HG03175 (cell line): Measurements from ENCODE around the gene DISP3.

Experiments used
- ATAC-seq: cut with Tn5 transposase; IDR thresholded peaks from one replicate; pipeline ENCODE4 v1.9.1; 2021; ENCODE audit warnings: mild to moderate bottlenecking, moderate library complexity; ENCODE audit not compliant: unreplicated experiment

The DISP3 gene, protein sequence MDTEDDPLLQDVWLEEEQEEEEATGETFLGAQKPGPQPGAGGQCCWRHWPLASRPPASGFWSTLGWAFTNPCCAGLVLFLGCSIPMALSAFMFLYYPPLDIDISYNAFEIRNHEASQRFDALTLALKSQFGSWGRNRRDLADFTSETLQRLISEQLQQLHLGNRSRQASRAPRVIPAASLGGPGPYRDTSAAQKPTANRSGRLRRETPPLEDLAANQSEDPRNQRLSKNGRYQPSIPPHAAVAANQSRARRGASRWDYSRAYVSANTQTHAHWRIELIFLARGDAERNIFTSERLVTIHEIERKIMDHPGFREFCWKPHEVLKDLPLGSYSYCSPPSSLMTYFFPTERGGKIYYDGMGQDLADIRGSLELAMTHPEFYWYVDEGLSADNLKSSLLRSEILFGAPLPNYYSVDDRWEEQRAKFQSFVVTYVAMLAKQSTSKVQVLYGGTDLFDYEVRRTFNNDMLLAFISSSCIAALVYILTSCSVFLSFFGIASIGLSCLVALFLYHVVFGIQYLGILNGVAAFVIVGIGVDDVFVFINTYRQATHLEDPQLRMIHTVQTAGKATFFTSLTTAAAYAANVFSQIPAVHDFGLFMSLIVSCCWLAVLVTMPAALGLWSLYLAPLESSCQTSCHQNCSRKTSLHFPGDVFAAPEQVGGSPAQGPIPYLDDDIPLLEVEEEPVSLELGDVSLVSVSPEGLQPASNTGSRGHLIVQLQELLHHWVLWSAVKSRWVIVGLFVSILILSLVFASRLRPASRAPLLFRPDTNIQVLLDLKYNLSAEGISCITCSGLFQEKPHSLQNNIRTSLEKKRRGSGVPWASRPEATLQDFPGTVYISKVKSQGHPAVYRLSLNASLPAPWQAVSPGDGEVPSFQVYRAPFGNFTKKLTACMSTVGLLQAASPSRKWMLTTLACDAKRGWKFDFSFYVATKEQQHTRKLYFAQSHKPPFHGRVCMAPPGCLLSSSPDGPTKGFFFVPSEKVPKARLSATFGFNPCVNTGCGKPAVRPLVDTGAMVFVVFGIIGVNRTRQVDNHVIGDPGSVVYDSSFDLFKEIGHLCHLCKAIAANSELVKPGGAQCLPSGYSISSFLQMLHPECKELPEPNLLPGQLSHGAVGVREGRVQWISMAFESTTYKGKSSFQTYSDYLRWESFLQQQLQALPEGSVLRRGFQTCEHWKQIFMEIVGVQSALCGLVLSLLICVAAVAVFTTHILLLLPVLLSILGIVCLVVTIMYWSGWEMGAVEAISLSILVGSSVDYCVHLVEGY (N-terminal part only)

DNA sequence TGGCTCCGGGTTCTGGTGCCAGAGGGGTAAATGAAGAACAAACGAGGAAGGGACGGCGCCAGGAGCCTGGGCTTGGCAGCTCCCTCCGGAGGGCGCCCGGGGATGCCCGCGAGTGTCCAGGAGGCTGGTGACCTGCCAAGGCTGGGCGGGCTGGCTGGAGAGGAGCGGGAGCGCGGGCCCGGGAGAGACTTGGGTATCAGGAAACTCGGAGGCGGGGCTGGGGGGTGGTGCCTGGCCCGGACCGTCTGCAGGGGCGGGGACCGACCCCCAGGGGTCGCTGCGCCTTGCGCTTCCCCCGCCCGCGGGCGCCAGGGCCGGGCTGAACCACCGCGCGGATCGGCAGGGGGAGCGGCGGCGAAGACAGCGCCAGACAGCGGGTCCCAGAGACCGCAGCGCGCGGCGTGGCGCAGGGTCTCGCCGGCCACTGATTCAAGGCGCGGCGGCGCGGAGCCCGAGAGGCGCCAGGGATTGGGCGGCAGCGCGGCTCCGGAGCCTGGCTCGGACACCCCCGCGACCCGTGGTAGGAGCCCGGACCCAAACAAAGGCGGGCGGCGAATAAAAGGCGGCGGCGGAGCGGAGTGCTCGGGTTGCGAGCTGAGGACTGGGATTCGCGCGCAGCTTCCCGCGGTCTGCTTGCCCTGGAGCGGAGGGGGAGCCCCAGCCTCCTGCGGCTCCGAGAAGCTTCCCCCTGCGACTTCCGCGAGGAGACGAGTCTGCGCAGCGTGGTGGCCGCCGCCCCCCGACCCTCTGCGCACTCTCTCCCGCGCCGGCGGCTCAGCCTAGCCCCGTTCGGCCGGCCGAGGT lies at the start of gene DISP3:
TSS of gene DISP3 (plus strand) at position 585 of the 804 bp plus-strand sequence. CDS start 21,838 bp downstream, outside the sequence.
- ATAC-seq = peak; percentile 75

DNA sequence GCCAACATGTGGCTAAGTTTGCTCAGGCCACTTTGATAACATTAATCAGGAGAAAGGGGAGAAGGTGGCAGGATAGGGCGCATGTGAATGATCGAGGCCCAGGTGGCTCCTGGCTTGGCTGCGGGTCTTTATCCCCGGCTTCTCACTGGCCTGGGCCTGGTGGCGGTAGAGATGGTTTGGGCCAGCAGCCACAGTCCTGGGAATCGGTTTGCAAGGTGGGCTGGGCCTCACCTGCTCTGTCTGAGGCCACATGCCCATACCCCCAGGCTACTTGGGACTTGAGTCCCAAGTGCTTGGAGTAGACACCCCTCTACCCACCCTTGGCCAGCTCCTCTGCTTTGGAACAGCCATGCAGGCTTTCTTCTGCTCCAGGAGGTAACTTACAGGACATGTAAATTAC lies 49.7 kb upstream of the DISP3 start:
- no peak for ATAC-seq

DNA sequence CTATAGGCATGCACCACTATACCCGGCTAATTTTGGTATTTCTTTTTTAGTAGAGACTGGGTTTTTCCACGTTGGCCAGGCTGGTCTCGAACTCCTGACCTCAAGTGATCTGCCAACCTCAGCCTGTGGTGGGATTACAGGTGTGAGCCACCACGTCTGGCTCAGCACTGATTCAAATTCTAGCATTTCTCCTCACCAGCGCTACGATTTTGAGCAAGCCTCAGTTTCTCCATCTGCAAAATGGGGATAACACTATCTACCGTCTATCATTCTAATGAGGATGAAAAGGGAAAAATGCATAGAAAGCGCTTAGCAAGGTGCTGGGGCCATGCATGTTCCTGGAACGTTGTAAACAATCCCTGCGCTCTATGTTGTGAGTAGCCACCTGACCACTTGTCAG lies 49.0 kb upstream of the DISP3 start:
- ATAC-seq = no peak

DNA sequence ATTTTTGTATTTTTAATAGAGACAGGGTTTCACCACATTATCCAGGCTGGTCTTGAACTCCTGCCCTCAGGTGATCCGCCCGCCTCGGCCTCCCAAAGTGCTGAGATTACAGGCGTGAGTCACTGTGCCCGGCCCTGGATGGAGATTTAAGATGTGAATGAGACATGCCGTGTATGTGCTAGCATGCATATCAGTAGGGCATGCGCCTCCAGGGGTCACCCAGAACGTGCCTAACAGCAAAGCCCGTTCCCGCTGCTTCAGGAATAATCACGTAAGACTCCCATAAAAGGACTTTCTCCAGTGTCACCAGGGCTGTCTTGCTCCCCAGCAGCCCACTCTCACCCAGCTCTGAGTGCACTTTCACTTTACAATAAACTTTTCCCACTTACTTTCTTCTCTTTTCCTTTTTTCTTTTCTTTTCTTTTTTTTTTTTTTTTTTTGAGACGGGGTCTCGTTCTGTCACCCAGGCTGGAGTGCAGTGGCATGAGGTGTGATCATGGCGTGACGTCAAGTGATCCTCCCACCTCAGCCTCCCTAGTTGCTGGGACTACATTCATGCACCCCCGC lies 46.9 kb upstream of the DISP3 start:
- ATAC-seq = no peak

DNA sequence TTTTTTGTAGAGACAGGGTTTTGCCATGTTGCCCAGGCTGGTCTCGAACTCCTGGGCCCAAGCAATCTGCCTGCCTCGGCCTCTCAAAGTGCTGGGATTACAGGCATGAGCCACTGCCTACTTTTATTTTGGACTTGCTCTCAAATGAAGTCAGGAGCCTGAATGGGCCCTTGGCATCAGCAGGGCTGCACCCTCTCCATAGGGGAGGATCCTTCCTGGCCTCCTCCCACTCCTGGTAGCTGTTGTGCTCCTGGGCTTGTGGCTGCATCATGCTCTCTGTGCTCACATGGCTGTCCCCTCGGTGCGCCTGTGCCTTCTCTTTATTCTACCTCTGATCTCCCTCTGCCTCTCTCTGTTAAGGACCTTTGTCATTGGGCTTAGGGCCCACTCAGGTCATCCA lies 46.4 kb upstream of the DISP3 start:
- ATAC-seq = no peak

DNA sequence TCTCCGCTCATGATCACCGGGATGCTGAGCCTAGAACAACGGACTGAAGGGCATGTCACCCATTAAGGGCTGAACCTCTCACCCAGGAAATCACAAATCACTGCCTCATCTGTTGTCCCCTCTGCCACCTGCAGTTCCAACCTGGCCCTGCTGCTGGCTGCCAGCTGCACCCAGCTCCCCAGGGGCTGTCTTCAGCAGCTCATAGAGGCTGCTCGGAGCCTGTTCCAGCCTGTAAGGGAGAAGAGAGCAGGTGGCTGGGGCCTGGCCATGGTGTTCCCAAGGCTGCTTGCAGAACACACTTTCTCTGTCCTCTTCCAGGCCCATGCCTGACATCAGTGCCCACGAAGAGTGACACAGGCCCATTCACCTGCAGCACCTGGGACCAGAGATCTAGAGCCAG lies 44.5 kb upstream of the DISP3 start:
- no peak for ATAC-seq

DNA sequence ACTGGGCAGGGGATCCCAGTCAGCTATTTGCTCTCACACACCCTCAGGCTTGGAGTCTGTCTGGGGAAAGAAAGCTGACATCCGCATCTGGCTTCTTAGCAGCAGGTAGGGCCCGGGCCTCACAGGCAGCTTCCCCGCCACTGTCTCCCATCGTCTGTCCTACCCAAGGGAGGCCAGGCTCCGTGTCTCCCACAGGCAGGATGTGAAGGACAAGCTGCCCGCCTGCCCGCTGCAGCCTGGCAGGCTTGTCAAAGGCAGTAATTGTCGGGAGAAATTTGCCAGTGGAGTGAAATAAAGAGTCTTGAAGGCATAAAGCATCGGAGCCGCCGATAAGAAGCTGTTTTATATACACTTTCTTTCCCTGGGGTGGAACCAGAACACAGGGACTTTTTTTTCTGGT lies 44.0 kb upstream of the DISP3 start:
- no peak for ATAC-seq

DNA sequence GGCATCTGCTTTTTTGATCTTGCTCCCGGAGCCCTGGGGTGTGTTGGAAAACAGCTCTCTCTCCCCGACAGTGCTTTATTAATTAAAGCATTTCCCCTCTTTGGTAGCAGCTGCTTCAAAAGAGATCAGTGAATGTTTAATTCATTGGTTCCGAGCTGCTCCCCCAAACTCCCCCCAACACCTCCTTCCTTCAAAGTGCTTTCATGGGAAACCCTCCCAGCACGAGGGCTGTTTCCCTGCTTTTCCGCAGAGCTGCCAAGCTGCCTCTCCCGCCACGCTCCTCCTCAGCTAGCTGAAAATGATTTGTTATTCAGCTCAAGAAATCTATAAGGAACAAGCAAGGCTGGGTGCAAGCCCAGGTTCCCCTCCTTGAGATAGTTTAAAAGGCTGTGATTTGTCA lies 40.0 kb upstream of the DISP3 start:
- ATAC-seq = no peak

DNA sequence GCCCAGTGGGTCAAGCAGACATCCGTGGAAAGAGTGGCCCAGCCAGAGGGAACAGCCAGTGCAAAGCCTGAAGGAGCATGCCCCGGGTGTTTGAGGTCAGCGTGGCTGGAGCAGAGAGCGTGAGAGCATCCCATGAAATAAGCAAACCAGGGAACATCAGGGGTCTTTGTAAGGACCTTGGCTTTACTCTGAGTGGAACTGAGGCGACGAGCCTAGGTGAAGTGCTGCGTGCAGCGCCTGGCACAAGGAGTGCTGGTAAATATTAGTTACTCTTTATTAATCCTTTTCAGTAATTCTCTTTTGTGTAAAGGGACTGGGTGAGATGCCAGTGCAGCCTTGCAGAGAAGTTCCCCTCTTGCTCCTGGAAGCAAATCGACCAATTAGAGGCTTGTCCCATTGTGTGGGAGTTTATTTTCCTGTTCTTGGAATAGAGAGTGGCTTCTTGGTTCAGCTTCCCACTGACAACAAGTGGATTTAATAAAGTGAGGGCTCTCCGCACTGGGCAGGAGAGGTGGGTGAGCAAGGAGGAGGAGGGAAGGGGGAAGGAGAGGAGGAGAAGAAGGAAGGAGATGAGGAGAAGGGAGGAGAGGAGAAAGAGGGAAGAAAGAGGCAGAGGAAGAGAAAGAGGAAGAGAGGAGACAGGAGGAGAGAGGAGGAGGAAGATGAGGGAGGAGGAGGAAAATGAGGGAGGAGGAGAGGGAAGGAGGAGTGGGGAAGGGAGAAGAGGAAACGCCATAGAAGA lies 37.6 kb upstream of the DISP3 start:
- no peak for ATAC-seq

DNA sequence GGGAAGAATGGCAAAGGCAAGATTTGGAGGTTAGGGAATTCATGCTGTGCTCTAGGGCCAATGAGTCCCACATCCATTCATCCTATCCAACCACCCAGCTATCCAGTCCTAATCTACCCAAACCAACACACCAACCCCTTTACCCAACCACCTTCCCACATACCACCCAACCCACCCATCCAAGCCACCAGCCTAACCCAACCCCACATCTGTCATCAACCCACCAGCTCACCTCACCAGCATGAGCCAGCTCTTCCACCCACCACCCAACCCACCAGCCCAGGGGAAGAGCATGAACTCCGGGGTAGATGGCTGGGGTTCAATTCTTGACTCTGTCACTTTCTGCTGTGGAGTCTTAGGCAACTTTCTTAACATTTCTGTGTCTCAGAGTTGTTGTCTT lies 35.9 kb upstream of the DISP3 start:
- no peak for ATAC-seq

DNA sequence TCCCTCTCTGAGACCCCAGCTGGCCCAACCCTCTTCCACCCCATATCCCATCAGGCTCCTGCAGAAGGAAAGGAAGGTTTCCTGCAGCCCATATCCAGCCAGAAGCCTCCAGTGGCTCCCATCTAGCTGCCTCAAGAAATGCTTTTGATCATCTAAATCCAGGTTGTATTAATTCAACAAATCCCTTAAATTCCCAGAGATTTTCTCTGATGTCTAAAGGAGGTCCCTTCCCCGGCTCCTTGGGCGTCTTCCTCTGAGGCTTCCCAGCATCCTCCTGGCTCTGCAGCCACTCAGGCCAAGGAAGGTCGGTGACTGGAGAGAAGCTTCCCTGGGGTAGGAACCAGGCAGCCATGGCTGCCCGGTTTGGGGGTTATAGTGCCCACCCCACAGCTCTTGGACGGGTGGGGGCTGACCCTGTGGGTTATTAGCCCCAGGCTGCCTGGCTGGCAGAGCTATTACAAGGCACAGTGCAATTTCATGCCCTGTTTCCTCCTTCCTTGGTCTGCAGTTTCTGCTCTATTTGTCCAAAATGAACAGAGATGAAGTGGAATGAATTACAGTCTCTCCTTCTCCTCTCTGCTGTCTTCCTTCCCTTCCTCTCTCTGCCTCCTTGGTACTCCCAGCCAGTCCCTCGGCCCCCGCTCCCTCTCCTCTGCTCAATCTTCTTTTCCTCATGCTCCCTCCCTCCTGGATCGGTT lies 34.8 kb upstream of the DISP3 start:
- no peak for ATAC-seq

DNA sequence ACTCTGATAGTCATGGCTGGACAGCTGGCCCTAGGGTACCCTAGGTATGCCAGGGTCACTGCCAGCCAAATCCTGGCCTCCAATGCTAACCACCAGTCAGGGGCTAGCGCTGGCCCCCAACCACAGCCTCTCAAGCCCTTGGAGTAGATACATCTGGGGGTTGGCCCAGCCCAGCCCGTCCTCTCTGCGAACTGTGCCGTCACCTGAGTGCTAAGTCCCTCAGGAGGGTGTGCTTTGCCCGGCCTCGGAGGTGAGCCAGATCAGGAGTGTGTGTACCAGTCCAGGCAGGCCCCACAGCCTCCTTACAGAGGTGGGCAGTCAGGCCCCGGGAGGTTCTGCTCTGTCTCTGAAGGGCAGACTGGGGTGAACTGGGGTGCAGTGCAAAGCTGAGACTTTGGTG lies 34.0 kb upstream of the DISP3 start:
- ATAC-seq = no peak

DNA sequence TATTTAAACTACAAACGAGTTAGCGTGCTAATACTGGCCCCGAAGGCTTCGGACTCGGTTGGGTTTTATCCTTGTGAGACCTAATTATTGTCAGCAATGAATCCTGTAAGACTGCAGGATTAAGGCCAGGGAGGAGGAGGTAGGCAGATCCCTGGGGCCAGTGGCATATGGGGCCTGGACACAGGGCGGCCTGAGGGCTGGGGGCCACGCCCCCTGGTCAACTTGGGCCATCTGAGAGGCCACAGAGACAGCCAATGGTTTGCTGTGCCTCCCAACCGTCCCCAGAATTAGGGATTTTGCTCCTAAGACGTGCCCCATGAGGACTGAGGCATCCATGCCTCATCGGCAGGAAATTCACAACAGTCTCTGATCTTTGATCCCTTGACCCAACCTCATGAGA lies 31.1 kb upstream of the DISP3 start:
- ATAC-seq = no peak

DNA sequence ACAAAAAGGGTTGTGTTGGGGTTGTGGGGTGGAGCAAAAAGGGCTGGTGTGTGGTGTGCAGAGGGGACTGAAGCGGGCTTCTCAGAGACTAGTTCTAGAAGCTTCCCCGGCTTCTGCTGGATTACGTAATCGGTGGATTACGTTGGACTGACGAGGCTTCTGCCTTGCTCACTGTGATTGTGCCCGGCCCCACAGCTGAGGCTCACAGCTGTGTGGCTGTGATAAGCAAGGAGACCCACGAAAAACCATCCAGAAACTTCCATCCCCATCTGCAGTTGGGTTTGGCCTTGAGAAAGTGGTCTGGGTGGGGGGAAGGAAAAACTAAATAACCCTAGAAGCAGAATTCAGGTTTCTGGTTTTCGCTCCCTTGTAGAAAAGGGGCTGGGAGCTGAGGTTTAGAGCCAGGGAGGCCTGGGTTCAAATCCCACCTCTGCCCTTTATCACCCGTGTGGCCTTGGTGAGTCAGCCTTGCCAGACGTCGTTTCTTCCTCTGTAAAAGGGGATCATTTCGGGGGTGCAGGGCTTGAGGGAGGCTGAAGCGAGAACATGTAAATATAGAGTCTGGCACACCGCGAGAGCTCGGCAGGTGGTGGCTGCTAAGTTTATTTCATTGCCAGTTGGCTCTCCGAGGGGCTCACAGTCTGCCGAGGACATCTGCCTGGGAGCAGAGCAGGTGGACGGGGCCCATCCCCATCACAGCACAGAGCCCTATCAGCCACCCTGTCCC lies 30.4 kb upstream of the DISP3 start:
- no peak for ATAC-seq

DNA sequence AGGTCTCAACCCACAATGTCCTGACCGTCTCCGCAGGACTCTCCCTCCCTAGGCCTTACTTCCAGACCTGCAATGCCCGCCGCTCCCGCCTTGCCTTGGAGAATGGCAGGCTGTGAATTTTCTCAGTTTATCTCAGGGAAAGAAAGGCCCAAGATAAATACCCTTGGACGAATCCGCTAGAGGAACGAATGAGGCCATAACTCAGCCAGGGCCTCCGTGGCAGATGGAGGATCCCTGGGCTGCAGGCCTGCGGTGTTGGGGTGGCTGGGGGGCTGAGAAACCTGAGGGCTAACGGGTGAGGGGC lies 29.9 kb upstream of the DISP3 start:
- no peak for ATAC-seq

DNA sequence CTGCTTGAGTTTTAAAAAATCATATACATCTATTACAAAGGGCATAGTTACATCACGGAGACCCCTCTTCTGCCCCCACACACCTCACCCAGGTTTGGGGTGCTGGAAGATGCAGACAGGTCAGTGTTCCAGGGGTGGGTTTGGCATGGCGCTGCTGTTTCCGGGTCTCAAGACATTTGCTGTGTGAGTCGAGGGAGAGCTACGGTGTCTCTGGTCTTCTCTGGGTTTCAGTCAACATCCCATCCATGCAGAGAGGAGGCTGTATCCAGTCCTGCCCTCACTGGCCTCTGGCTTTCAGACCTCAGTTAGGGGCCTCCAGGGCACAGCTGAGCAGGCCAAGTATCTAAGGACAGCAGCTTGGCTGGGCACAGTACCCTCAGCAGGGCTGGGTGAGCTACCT lies 28.6 kb upstream of the DISP3 start:
- ATAC-seq = no peak

DNA sequence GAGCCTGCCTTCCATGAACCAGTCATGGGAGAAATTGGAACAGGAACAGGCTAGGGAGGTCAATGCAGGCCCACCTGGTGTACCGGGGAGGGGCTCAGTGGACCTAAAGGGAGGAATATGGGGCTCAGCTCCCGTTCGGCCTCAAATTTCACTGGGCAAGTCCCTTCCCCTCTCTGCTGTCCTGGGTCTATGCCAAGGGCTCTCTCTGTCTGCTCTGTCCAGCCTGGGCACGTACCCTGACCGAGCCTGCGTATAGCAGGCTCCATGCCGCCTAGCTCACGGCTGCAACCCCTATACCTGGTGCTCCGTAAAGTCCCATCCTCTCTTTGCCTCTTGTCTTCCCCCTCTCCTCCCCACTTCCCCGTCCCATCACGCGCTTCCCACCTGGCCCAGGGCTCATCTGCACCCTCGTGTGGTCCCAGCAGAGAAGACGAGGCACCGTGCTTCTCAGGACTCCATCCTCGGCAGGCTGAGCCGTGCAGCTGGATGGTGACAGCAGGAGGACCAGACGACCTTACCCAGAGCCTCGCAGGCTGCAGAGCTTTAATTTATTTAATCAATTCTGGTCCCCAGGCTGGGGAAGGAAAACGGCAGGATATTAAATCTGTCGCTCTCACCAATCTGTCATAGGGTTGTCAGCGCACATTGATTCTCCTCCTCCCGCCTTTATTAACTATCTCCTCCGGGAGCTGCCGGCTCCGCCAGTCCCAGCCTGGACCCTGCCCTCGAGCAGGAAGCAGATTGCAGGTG lies 25.0 kb upstream of the DISP3 start:
- ATAC-seq = no peak
